CD4-positive, alpha-beta T cell treated with Interleukin-15 for 4 hours (primary cell): ENCODE measurements around the gene DEFB115.
"Not testable (repeated sequence)": the region's sequence is repeated elsewhere in the genome, so short reads cannot be mapped to it uniquely, and the experiment has no call there.

Source experiments
- DNase-seq: peaks from one replicate; pipeline ENCODE4 v3.0.0-alpha.2; 2020; ENCODE audit warnings: low spot score

The DEFB115 gene

GRCh38 chr20:31257364-31257763 is at the start of gene DEFB115:
DEFB115 (plus strand) TSS chr20:31257664; CDS start chr20:31257664, 0 bp downstream.
- DNase-seq: no peak

- DNase-seq: no peak
Observed at GRCh38 chr20:31236953-31237352, 20.5 kb upstream of the DEFB115 start.

GRCh38 chr20:31237763-31238162 is 19.7 kb upstream of the DEFB115 start:
- DNase-seq: no peak

- DNase-seq: no peak
Observed at GRCh38 chr20:31239139-31239538, 18.3 kb upstream of the DEFB115 start.

GRCh38 chr20:31256959-31257358 is 505 bp upstream of the DEFB115 start:
- DNase-seq: no peak

GRCh38 chr20:31260326-31260932 is 3.0 kb downstream of the DEFB115 start:
- no peak for DNase-seq

GRCh38 chr20:31274441-31274840 is 17.0 kb downstream of the DEFB115 start:
- no peak for DNase-seq

- DNase-seq: no peak
Observed at GRCh38 chr20:31278178-31278577, 20.7 kb downstream of the DEFB115 start.

GRCh38 chr20:31284964-31285363 is 27.5 kb downstream of the DEFB115 start:
- DNase-seq: not testable (repeated sequence)

GRCh38 chr20:31308535-31309162 is 51.2 kb downstream of the DEFB115 start, which contains the start of gene DEFB116:
DEFB116 (minus strand) TSS chr20:31308585; CDS start chr20:31308585, 0 bp downstream.
- DNase-seq: no peak
